Endothelial cell of umbilical vein (primary cell): Measurements from ENCODE around the gene ZDHHC19. TPM values are rescaled to one million over a fixed set of nuclear protein-coding genes. Genes with fewer than 3 reads are reported as not detected.

Source experiments
- BruUV-seq: library from RNA; stranded (reverse); fragments of 400-500 nt; replicated peaks from 2 replicates; lab custom pipeline; 2021; lab: Mats Ljungman, UMichigan
- CTCF ChIA-PET: fragments of 300-600, 350-600 bp; sonication (Branson Sonifier 250); formaldehyde crosslinking; loops from one replicate; lab custom pipeline; 2021; ENCODE audit warnings: antibody characterized with exemption, inconsistent platforms; lab: Charles Lee
- POLR2A ChIA-PET: fragments of 300-600, 350-600 bp; sonication (Branson Sonifier 250); formaldehyde crosslinking; loops from one replicate; lab custom pipeline; 2021; ENCODE audit warnings: antibody characterized with exemption, inconsistent platforms; lab: Charles Lee
- DNase-seq: peaks from one replicate; pipeline ENCODE4 v3.0.0-alpha.2; 2011; ENCODE audit warnings: low read depth, low spot score
- FAIRE-seq: peaks from 2 replicates; lab custom pipeline; 2011; peaks lifted over from hg19 to GRCh38; lab: Jason Lieb, UNC
- H2AFZ ChIP-seq: 2 replicates; pipeline ENCODE4 v1.6.0; 2012; ENCODE audit warnings: low read depth, low read length, control low read depth, inconsistent platforms
- H3K27ac ChIP-seq: 2 replicates; pipeline ENCODE4 v1.5.1; 2011; ENCODE audit warnings: low read depth, mild to moderate bottlenecking, control low read depth, low read length, moderate library complexity; ENCODE audit not compliant: insufficient read depth
- H3K27me3 ChIP-seq, 2 experiments: 2 replicates each; pipeline versions ENCODE4 v1.6.0 to v1.6.1; 2011; ENCODE audit warnings: low read length in 2 of 2, mixed read lengths in 1 of 2; ENCODE audit not compliant: control insufficient read depth in 2 of 2, insufficient read depth in 2 of 2
- H3K36me3 ChIP-seq, 2 experiments: 2 replicates in 1 of 2; 3 replicates in 1 of 2; pipeline ENCODE4 v1.5.1; 2011; ENCODE audit warnings: low read length in 2 of 2, mild to moderate bottlenecking in 1 of 2, moderate library complexity in 1 of 2; ENCODE audit not compliant: control insufficient read depth in 2 of 2, insufficient read depth in 2 of 2; ENCODE audit errors: extremely low read depth in 1 of 2
- H3K4me1 ChIP-seq: 3 replicates; pipeline ENCODE4 v1.5.1; 2011; ENCODE audit warnings: mild to moderate bottlenecking, low read length; ENCODE audit not compliant: control insufficient read depth, insufficient read depth; ENCODE audit errors: extremely low read depth
- H3K4me2 ChIP-seq: 2 replicates; pipeline ENCODE4 v1.6.1; 2011; ENCODE audit warnings: low read length, control low read depth, mixed read lengths; ENCODE audit not compliant: insufficient read depth
- H3K4me3 ChIP-seq, 3 experiments: fragments of 200-600 bp in 1 of 3; sonication (generic), shearing (Covaris generic) in 1 of 3; replicated peaks in 1 of 3; 2 replicates each; pipeline ENCODE4 v1.5.1; 2011 to 2016; ENCODE audit warnings: control low read depth in 3 of 3, low read length in 3 of 3, mild to moderate bottlenecking in 2 of 3, inconsistent platforms in 1 of 3, low read depth in 1 of 3, moderate library complexity in 1 of 3; ENCODE audit not compliant: insufficient read depth in 1 of 3
- H3K79me2 ChIP-seq: 2 replicates; pipeline ENCODE4 v1.6.0; 2012; ENCODE audit warnings: low read length, inconsistent platforms; ENCODE audit not compliant: control insufficient read depth, insufficient read depth
- H3K9ac ChIP-seq: replicated peaks from 2 replicates; pipeline ENCODE3; 2011; ENCODE audit warnings: low read length, control low read depth; ENCODE audit not compliant: insufficient read depth; ENCODE audit errors: extremely low read depth
- H3K9me1 ChIP-seq: replicated peaks from 3 replicates; pipeline ENCODE4 v1.6.0; 2011; ENCODE audit warnings: mild to moderate bottlenecking, low read length; ENCODE audit not compliant: control insufficient read depth, insufficient read depth; ENCODE audit errors: extremely low read depth
- H3K9me3 ChIP-seq: replicated peaks from 2 replicates; pipeline ENCODE4 v1.5.1; 2012; ENCODE audit warnings: low read length, inconsistent platforms; ENCODE audit not compliant: control insufficient read depth, insufficient read depth
- H4K20me1 ChIP-seq: replicated peaks from 2 replicates; pipeline ENCODE3; 2011; ENCODE audit warnings: mild to moderate bottlenecking, low read length; ENCODE audit not compliant: control insufficient read depth, insufficient read depth; ENCODE audit errors: extremely low read depth
- EZH2 ChIP-seq: IDR thresholded peaks from 2 replicates; pipeline ENCODE4 v1.6.1; 2012; ENCODE audit warnings: borderline replicate concordance, low read depth, mild to moderate bottlenecking, moderate library complexity, low read length, inconsistent platforms; ENCODE audit not compliant: severe bottlenecking
- FOS ChIP-seq: IDR thresholded peaks from 2 replicates; pipeline ENCODE4 v1.6.1; 2011; ENCODE audit warnings: mild to moderate bottlenecking, low read length, moderate library complexity, borderline replicate concordance; ENCODE audit not compliant: insufficient read depth
- GATA2 ChIP-seq: IDR thresholded peaks from 2 replicates; pipeline ENCODE4 v1.7.0; 2011; ENCODE audit warnings: low read depth, mild to moderate bottlenecking, moderate library complexity, mixed read lengths, low read length; ENCODE audit not compliant: insufficient read length, insufficient read depth
- JUN ChIP-seq: IDR thresholded peaks from 2 replicates; pipeline ENCODE4 v1.6.1; 2011; ENCODE audit warnings: borderline replicate concordance, low read depth; ENCODE audit not compliant: insufficient read length, insufficient read depth
- MYC ChIP-seq: IDR thresholded peaks from one replicate; pipeline ENCODE4 v1.6.1; 2011; ENCODE audit warnings: mild to moderate bottlenecking, low read depth, low read length
- POLR2A ChIP-seq: IDR thresholded peaks from 2 replicates; pipeline ENCODE4 v1.6.1; 2012; ENCODE audit warnings: low read depth, mild to moderate bottlenecking, control low read depth, low read length
- POLR2AphosphoS5 ChIP-seq: IDR thresholded peaks from 2 replicates; pipeline ENCODE4 v1.6.1; 2012; ENCODE audit warnings: low read depth, mild to moderate bottlenecking, control low read depth, low read length, moderate library complexity; ENCODE audit not compliant: insufficient read depth
- dilution Hi-C: fragments of 300-500 bp; cut with MboI; formaldehyde crosslinking; loops from one replicate; pipeline ENCODE4 v1.15.0; 2019; ENCODE audit warnings: low sequenced_read_pairs; ENCODE audit not compliant: extremely low pct_ligation_motif_present
- intact Hi-C: fragments of 100-400 bp; cut with micrococcal nuclease; formaldehyde crosslinking; loops from one replicate; pipeline ENCODE4 v1.10.0; 2022
- polyA plus RNA-seq, 4 experiments: library from polyadenylated mRNA; depleted of rRNA in 3 of 4; stranded (reverse) in 3 of 4; unstranded in 1 of 4; fragments of >200 nt; gene quantifications; 2 replicates each; pipeline versions ENCODE4 v1.2.1 to v1.2.3, GENCODE V29; 2011 to 2012; ENCODE audit warnings: missing spikeins in 1 of 4
- total RNA-seq: library from RNA; stranded (reverse); gene quantifications from 2 replicates; pipeline ENCODE4 v1.2.3, GENCODE V29; 2021
- TF ChIP-seq, protein P1 (sequence below): IDR thresholded peaks from 2 replicates; pipeline ENCODE4 v1.6.1; 2011; ENCODE audit not compliant: insufficient read depth, insufficient read length
- TF ChIP-seq, protein P2 (sequence below), 2 donors: IDR thresholded peaks; 1 replicate in 1 of 2; 2 replicates in 1 of 2; pipeline ENCODE4 v1.5.1; 2011; ENCODE audit warnings: low read length in 2 of 2, mild to moderate bottlenecking in 2 of 2, moderate library complexity in 2 of 2, control low read depth in 1 of 2, inconsistent platforms in 1 of 2, low read depth in 1 of 2; ENCODE audit not compliant: insufficient read depth in 1 of 2; ENCODE audit errors: extremely low read depth in 1 of 2

Gene ZDHHC19
- total and polyA plus RNA-seq, 2 donors (not counting 3 experiments of a cell fraction or from before 2014, with no cell fraction given): not detected

DNA sequence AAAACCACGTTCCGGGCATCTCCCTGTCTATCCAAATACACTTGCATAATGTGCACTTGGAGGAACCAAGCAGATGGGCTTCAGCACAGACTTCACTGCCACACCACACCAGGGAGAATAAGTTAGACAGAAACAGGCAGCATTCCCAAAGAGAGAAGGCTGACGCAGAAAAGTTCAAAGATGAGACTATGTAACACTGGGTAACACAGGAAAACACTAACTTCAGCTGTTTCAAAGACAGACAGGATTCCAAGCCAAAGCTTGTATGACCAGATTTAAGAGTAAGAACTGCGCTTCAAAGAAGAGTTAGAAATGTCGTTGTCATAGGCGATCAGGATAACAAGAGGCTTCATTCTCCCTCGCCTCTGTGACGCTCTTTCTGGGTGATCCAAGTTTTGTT, 25.0 kb upstream of the ZDHHC19 start:
- no peak overlapping the region for H3K4me2 ChIP-seq
- H3K4me3 ChIP-seq: no peak overlapping the region
- dilution Hi-C loops: no loop called here
- TF ChIP-seq FOS: no peak
- TF ChIP-seq EZH2: no peak
- TF ChIP-seq, protein P1, sequence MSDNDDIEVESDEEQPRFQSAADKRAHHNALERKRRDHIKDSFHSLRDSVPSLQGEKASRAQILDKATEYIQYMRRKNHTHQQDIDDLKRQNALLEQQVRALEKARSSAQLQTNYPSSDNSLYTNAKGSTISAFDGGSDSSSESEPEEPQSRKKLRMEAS: no peak
- H3K9ac ChIP-seq: no peak overlapping the region
- H3K36me3 ChIP-seq: peaks cover 10 to 16% of the 10 kb centered on the region in 2 experiments
- H3K27me3 ChIP-seq: no peaks in the 10 kb centered on the region
- POLR2A ChIA-PET: no interaction called here
- BruUV-seq: no TSS peak
- H3K9me3 ChIP-seq: no peaks in the 10 kb centered on the region
- H3K4me1 ChIP-seq: no peaks in the 10 kb centered on the region
- H3K27ac ChIP-seq: no peak overlapping the region
- H4K20me1 ChIP-seq: no peaks in the 10 kb centered on the region
- no peak overlapping the region for H2AFZ ChIP-seq
- CTCF ChIA-PET: interaction anchor here (1.5 kb wide), 1 partner anchor 15 kb away, joined by 4 read pairs; no protein-coding TSS in a partner anchor
- DNase-seq: no peak
- no peaks in the 10 kb centered on the region for H3K9me1 ChIP-seq
- H3K79me2 ChIP-seq: no peaks in the 10 kb centered on the region
- intact Hi-C loops: no loop called here
- FAIRE-seq: no peak

DNA sequence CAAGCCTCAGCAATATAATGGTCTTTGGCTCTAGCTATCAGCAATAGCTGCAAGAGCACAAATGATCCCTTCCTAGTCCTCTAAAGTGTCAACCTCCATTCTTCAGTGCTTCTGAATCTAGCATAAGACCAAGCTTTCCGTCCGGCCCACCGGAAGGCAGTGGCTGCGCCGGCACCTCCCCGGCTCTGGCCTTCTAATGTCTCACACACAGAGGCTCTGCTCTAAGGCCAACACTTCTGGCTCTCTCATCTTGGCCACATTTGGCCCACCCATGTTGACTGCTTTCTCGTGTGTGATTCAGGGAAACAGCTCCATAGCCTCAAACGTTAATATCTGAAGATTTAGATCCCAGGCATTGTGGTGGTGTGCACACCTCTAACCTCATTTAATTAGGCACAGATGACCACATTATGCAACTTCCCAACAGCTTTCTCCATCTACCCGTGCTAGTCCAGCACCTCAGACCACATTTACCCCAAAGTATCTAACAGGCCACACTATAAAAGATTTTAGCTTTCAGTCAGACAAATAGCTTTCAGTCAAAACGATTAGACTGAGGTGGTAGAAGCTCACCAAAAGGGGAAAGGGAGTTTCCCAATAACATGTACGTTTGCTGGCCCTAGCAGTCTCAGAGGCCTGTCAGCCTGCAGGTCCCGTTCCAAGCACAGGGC, 24.4 kb upstream of the ZDHHC19 start:
- Histone ChIP-seq H3K27me3 (no peaks in the 10 kb centered on the region), H3K9me1 (no peaks in the 10 kb centered on the region), H3K4me3 (no peak overlapping the region), H3K79me2 (no peaks in the 10 kb centered on the region), H3K36me3 (peaks cover 10 to 14% of the 10 kb centered on the region in 2 experiments), H2AFZ (no peak overlapping the region), H4K20me1 (no peaks in the 10 kb centered on the region), H3K9me3 (no peaks in the 10 kb centered on the region), H3K4me2 (no peak overlapping the region), H3K9ac (no peak overlapping the region), H3K27ac (no peak overlapping the region), H3K4me1 (no peaks in the 10 kb centered on the region)
- no TSS peak for BruUV-seq
- CTCF ChIA-PET: interaction anchor here (0.7 to 1.5 kb wide), 3 partner anchors 10 to 16 kb away, joined by 3 to 4 read pairs (median 4); no protein-coding TSS in a partner anchor
- FAIRE-seq (no peak), DNase-seq (no peak)
- TF ChIP-seq FOS (no peak), JUN (no peak), POLR2A (no peak), EZH2 (no peak), GATA2 (no peak), MYC (no peak), POLR2AphosphoS5 (no peak)
- TF ChIP-seq, protein P1: no peak
- TF ChIP-seq, protein P2, sequence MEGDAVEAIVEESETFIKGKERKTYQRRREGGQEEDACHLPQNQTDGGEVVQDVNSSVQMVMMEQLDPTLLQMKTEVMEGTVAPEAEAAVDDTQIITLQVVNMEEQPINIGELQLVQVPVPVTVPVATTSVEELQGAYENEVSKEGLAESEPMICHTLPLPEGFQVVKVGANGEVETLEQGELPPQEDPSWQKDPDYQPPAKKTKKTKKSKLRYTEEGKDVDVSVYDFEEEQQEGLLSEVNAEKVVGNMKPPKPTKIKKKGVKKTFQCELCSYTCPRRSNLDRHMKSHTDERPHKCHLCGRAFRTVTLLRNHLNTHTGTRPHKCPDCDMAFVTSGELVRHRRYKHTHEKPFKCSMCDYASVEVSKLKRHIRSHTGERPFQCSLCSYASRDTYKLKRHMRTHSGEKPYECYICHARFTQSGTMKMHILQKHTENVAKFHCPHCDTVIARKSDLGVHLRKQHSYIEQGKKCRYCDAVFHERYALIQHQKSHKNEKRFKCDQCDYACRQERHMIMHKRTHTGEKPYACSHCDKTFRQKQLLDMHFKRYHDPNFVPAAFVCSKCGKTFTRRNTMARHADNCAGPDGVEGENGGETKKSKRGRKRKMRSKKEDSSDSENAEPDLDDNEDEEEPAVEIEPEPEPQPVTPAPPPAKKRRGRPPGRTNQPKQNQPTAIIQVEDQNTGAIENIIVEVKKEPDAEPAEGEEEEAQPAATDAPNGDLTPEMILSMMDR (IDR thresholded peaks at IDR 0.05; ENCODE audit: extremely low read depth in 1 of 2, insufficient read depth in 1 of 2, low read depth in 1 of 2, low read length in 2 of 2): no peak
- dilution Hi-C loops (no loop called here), intact Hi-C loops (no loop called here)
- POLR2A ChIA-PET: no interaction called here
